ENCODE results near the gene DYNC2LI1. TPM values are rescaled to one million over a fixed set of nuclear protein-coding genes. Genes with fewer than 3 reads are reported as not detected.
"Not testable (repeated sequence)": the region's sequence is repeated elsewhere in the genome, so short reads cannot be mapped to it uniquely, and the experiment has no call there.

DYNC2LI1 gene
- 100 to 1,000 TPM in 1 of 4 donors, 10 to 100 TPM in 3; 36.8 to 101 (median 80.6) TPM for polyA plus RNA-seq (ENCODE audit: insufficient read length in 4 of 4)

GRCh38 chr2:43773876-43774613 is at the start of gene DYNC2LI1:
DYNC2LI1 (plus strand) TSS chr2:43774039; CDS start chr2:43774139, 100 bp downstream.
- DNase-seq (ENCODE audit: low read depth in 4 of 4, low spot score in 3 of 4): peak; percentile 78 to 87 (median 85)

- DNase-seq (ENCODE audit: low read depth in 4 of 4, low spot score in 3 of 4): no peak
Observed at GRCh38 chr2:43724728-43725526, 48.9 kb upstream of the DYNC2LI1 start.

GRCh38 chr2:43725711-43726246 is 48.1 kb upstream of the DYNC2LI1 start:
- DNase-seq (ENCODE audit: low read depth in 4 of 4, low spot score in 3 of 4): no peak

DNA sequence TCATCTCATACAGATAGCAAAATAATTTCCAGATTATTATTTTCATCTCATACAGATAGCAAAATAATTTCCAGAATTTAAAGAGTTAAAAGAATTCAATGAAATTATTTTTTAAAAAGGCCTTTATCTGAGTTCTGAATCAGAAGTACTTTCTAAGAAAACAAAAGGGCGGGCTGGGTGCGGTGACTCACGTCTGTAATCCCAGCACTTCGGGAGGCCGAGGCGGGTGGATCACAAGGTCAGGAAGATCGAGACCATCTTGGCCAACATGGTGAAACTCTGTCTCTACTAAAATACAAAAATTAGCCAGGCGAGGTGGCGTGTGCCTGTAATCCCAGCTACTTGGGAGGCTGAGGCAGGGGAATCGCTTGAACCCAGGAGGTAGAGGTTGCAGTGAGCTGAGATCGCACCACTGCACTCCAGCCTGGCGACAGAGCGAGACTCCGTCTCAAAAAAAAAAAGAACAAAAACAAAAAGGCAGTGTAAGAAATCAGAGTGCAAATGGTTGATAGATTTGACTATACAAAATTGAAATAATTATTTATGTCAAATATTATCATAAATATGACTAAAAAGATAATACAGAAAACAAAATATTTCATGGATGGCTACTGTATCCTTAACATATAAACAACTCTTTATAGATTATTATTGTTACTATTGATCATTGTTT is 46.7 kb upstream of the DYNC2LI1 start:
- not testable (repeated sequence) for DNase-seq (ENCODE audit: low read depth in 4 of 4, low spot score in 3 of 4)

DNA sequence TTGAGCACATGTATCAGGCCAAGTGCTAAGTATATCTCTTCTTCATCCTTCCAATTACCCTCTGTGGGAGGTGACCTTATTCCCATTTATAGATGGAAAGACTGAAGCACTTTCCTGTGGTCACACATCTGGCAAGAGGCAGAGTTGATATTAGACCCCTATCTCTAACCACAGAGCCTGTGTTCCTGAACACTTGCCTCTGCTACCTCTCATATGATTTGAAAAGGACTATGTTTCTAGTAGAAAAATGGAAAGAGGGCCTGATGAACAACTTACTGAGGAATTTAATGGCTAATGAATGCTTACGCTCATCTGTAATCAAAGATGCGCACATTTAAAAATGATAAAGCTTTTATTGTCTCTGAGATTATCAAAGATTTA is 46.2 kb upstream of the DYNC2LI1 start:
- no peak for DNase-seq (ENCODE audit: low read depth in 4 of 4, low spot score in 3 of 4)

GRCh38 chr2:43729491-43730174 is 44.2 kb upstream of the DYNC2LI1 start:
- no peak for DNase-seq (ENCODE audit: low read depth in 4 of 4, low spot score in 3 of 4)

DNA sequence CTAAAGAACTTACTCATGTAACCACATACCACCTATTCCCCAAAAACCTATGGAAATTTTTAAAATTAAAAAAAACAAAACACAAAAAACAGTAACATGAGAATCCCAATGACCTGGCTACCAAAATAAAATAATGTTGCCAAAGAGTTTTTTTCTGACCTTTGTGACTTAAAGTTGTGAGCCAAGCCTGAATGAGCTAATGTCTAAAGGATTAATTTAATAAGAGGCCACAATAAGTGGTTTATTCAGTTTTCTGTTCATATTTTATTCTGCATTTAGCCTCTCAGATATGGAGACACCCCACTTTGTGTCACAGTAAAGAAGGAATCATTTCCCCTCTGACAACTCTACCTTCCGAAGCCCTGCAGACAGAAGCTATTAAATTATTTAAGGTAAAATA is 42.6 kb upstream of the DYNC2LI1 start:
- DNase-seq (ENCODE audit: low read depth in 4 of 4, low spot score in 3 of 4): no peak

- DNase-seq (ENCODE audit: low read depth in 4 of 4, low spot score in 3 of 4): no peak
Observed at GRCh38 chr2:43736637-43737036, 37.2 kb upstream of the DYNC2LI1 start.

DNA sequence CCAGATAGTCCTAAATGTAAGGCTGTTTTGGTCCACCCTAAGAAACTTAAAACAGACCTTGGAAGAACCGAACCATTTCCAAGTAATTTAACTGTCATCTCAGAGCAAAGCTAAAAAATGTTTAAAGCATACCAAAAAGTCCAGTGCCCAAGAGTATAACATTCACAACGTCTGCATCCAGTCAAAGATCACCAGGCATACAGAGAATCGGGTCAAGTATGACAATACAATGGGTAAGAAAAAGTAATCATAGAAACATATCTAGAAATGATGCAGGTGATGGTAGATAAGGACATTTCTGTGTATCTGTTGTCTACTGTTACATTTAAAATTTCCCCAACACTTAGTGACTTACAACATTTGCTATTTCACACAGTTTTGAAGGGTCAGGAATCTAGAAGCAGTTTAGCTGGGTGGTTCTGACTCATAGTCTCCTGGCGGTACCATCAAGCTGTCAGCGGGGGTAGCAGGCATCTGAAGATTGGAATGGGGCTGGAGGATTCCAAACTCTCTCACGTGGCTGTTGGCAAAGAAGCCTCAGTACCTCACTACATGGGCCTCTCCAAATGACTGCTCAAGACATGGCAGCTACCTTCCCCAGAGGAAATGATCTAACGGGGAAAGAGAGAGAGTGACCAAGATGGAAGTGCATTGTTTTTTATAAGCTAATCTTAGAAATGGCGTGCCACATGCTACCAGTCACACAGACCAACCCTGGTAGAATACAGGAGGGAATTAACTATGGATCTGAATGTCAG is 36.6 kb upstream of the DYNC2LI1 start:
- no peak for DNase-seq (ENCODE audit: low read depth in 4 of 4, low spot score in 3 of 4)

GRCh38 chr2:43737855-43738254 is 36.0 kb upstream of the DYNC2LI1 start:
- no peak for DNase-seq (ENCODE audit: low read depth in 4 of 4, low spot score in 3 of 4)

DNA sequence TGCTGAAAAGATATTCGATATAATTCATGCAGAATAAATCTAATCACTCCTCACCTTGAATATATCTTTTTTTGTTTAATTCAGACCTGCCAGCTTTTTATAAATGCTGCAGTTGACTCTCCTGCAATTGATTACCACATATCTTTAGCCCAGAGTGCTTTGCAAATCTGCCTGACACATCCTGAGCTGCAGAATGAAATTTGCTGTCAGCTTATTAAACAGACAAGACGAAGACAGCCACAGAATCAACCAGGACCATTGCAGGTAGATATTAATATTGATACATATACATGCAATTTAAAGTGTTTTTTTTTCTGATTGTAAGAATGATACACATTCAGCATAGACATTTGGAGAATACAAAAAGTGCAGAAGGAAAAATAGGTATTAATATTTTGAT is 35.6 kb upstream of the DYNC2LI1 start:
- no peak for DNase-seq (ENCODE audit: low read depth in 4 of 4, low spot score in 3 of 4)

DNA sequence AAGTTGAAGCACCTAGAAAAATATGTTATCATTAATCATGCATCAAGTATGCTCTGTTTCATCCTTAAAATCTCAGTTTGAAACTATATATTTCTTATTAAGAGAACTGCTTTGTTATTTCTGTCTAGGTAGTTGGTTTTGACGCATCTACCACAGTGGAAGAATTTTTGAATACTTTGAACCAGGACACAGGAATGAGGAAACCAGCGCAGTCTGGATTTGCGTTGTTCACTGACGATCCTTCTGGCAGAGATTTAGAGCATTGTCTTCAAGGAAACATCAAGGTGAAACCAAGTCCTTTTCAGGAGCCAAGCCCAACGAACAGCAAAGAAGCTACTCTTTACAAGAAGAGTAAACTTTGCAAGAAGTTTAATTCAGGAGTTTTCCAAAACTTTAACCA is 30.1 kb upstream of the DYNC2LI1 start:
- DNase-seq (ENCODE audit: low read depth in 4 of 4, low spot score in 3 of 4): no peak

DNA sequence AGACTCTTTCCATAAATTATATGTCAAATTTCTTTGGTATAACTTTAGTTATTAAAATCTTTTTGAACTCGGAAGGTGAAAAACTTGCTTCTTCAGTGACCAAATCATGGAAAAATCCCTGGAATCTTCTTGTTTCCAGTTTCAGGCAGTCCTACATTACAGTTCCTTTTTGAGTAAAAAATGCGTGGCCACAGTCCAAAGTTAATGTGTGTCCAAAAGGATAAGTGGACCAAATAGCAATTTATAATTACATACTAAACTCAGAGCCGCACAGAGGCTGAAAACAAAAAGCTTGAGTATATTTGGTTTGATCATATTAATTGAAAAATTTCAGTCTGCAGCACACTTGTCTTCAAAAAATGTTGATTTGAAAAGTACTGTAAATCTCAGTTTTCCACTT is 28.4 kb upstream of the DYNC2LI1 start:
- DNase-seq (ENCODE audit: low read depth in 4 of 4, low spot score in 3 of 4): peak in 2 of 4 donors; percentile 45 to 50

- no peak for DNase-seq (ENCODE audit: low read depth in 4 of 4, low spot score in 3 of 4)
Observed at GRCh38 chr2:43748333-43748732, 25.5 kb upstream of the DYNC2LI1 start.

DNA sequence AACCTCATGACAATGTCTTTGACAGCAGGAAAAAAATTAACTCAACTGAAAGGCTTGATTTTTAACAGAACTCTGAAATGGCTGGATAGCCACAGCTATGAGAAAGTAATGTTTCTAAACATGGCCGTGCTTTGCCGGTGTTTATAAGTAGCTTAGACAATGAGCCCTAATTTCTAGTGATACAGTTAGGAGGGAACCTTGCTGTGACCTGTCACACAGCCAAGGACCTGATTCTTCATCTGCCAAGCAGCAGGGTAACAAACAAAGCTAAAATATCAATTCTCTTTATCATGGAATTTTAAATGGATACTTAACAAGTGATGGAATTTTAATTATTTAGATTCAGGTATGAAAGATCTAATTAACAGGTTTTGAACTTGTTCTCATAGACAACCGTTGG is 24.3 kb upstream of the DYNC2LI1 start:
- DNase-seq (ENCODE audit: low read depth in 4 of 4, low spot score in 3 of 4): no peak

DNA sequence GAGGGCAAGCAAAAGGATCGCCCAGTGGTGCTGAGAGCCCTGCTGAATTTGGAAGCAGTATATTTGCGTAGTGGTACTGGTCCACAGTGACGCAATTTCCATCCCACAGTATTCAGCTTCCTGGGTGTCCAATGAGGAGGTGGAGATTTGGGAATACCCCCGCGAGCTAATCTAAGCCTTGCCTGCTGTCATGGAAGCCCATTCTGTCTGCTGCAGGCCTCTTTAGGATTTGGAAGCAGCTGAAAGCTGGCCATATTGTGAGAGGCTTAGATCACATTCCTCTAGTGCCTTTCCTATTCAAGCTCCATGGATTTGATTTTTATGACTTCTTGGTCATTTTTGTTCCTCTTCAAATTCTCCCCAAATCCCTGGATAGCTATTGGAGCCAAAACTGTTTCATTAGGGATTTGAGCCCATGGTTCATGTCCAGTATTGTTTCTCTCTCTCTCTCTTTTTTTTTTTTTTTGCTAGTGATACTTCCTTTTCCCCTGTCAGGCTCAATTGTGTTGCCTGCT is 22.3 kb upstream of the DYNC2LI1 start:
- DNase-seq (ENCODE audit: low read depth in 4 of 4, low spot score in 3 of 4): no peak

DNA sequence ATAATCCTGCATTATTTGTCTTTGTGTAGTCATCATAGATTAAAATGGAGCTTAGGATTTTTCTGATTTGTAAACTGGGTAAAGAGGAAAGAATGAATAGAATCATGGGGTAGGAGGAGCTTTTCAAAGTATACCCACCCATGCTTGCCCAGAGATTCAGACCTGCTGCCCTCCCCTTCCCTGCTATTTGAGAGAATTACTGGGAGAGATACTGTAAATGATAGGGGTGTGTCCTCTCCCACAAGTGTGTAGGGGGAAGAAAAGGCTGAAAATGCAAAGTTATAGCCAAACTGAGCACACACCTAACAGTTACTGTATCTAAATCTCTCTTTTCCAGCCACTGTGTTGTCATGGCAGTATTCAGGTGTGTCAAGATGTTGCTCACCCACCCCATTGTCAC is 21.5 kb upstream of the DYNC2LI1 start:
- no peak for DNase-seq (ENCODE audit: low read depth in 4 of 4, low spot score in 3 of 4)

GRCh38 chr2:43754180-43754579 is 19.7 kb upstream of the DYNC2LI1 start:
- DNase-seq (ENCODE audit: low read depth in 4 of 4, low spot score in 3 of 4): no peak

DNA sequence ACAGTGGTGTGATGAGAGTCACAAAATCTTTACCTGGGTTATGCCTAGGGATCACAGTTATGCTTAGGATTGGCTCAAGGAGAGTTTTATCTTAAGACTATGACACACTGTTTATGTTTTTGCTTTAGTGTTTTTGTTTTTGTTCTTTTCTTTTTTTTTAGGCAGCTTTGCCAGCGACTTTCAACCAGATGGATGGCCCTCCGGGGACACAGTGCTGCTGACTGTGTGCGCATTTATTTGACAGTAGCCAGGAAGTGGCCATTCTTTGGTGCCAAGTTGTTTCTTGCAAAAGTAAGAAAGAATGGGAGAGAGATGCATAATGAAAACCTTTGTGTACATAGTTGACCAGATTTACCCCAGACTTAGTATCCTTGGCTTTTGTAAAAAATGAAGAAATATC is 15.1 kb upstream of the DYNC2LI1 start:
- no peak for DNase-seq (ENCODE audit: low read depth in 4 of 4, low spot score in 3 of 4)

GRCh38 chr2:43759195-43759594 is 14.6 kb upstream of the DYNC2LI1 start:
- no peak for DNase-seq (ENCODE audit: low read depth in 4 of 4, low spot score in 3 of 4)
